SIG-M5 (cell line): ENCODE data around the gene WNT8A.

Source experiments
- DNase-seq: peaks from one replicate; lab custom pipeline; 2025; lab: John Stamatoyannopoulos, UW

Gene WNT8A

DNA sequence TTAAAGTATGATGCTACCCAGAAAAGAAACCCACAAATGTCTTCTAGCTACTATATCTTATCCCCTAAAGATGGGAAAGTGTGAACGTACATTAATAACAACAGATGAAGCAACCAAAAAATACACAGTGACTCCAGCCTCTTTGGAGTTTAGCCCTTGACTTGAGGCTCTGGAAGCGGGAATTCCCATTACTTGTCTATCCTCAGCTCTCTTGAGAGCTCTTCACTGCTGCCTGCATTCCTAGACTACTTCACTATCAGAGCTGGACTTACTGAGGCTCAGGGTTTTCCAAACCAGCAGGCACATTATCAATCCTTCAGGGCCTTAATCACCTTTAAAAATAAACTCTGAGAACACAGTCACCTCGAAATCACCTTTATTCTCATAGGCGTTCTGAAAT lies 56.4 kb downstream of the WNT8A start:
- no peak for DNase-seq
